SK-MEL-5 (cell line): ENCODE results near the gene ZNF43. TPM values are rescaled to one million over a fixed set of nuclear protein-coding genes. Genes with fewer than 3 reads are reported as not detected.
"Not testable (repeated sequence)": the region's sequence is repeated elsewhere in the genome, so short reads cannot be mapped to it uniquely, and the experiment has no call there.

Experiments
- DNase-seq: peaks from one replicate; pipeline ENCODE4 v3.0.0-alpha.2; 2016; ENCODE audit warnings: low read depth, low spot score
- in situ Hi-C: cut with HindIII; loops from 2 replicates; pipeline ENCODE4 v1.10.0; 2016; ENCODE audit warnings: low sequenced_read_pairs, high pct_unique_total_duplicates, low pct_unique_long_range_greater_than_20kb
- total RNA-seq: library from RNA; depleted of rRNA; stranded (reverse); fragments of >200 nt; shearing (Covaris generic); gene quantifications from 2 replicates; pipeline ENCODE4 v1.2.3, GENCODE V29; 2014; rRNA removed

Gene ZNF43
- total RNA-seq, 1 experiment from 2014 or later = 4.4 TPM

GRCh38 chr19:21833733-21834132, 2.2 kb downstream of the ZNF43 start:
- DNase-seq = no peak
- in situ Hi-C loops = no loop called here

- in situ Hi-C loops = no loop called here
- no peak for DNase-seq
These were observed 11.3 kb downstream of the ZNF43 start for GRCh38 chr19:21824679-21825078.

- in situ Hi-C loops = no loop called here
- no peak for DNase-seq
These were observed 12.8 kb downstream of the ZNF43 start for GRCh38 chr19:21823224-21823623.

GRCh38 chr19:21812448-21812847, 23.5 kb downstream of the ZNF43 start:
- in situ Hi-C loops = no loop called here
- no peak for DNase-seq

GRCh38 chr19:21808400-21809000, 27.5 kb downstream of the ZNF43 start:
- DNase-seq, in situ Hi-C loops: not testable (repeated sequence)

GRCh38 chr19:21789466-21790085, 46.4 kb downstream of the ZNF43 start:
- DNase-seq = no peak
- in situ Hi-C loops = no loop called here

- no peak for DNase-seq
- in situ Hi-C loops = no loop called here
These were observed 49.0 kb downstream of the ZNF43 start for GRCh38 chr19:21786936-21787335.

GRCh38 chr19:21775792-21776191, 60.2 kb downstream of the ZNF43 start:
- DNase-seq, in situ Hi-C loops: not testable (repeated sequence)

- peak; percentile 89 for DNase-seq
- in situ Hi-C loops = no loop called here
These were observed 68.7 kb downstream of the ZNF43 start, which contains the start of gene ZNF100 for GRCh38 chr19:21767065-21767800. Gene ZNF100, minus strand, starts transcription at chr19:21767579. Its CDS starts 150 bp downstream, at chr19:21767429.

- in situ Hi-C loops, DNase-seq: not testable (repeated sequence)
These were observed 69.3 kb downstream of the ZNF43 start for GRCh38 chr19:21766705-21767064.

- no peak for DNase-seq
- in situ Hi-C loops = no loop called here
These were observed 70.8 kb downstream of the ZNF43 start for GRCh38 chr19:21765151-21765550.

GRCh38 chr19:21761547-21761946, 74.4 kb downstream of the ZNF43 start:
- DNase-seq, in situ Hi-C loops: not testable (repeated sequence)

- no peak for DNase-seq
- in situ Hi-C loops = no loop called here
These were observed 77.7 kb downstream of the ZNF43 start for GRCh38 chr19:21758296-21758695.

GRCh38 chr19:21755555-21755954, 80.4 kb downstream of the ZNF43 start:
- in situ Hi-C loops, DNase-seq: not testable (repeated sequence)

Other genes with a start within 250 kb of the ZNF43 start
- 5.7 and 7.7 TPM in 2 replicates for gene ZNF100, start 68.6 kb downstream of the ZNF43 start, total RNA-seq
- gene ZNF208, start 174.8 kb upstream of the ZNF43 start, total RNA-seq = 0.26 and 0.90 TPM in 2 replicates
- 0.83 and 1.1 TPM in 2 replicates for gene ZNF257, start 216.3 kb upstream of the ZNF43 start, total RNA-seq